ENCODE results near the gene MED23. TPM values are rescaled to one million over a fixed set of nuclear protein-coding genes. Genes with fewer than 3 reads are reported as not detected.
"Not testable (repeated sequence)": the region's sequence is repeated elsewhere in the genome, so short reads cannot be mapped to it uniquely, and the experiment has no call there.

Gene MED23
- total RNA-seq, 2 donors from 2014 or later, result 26.5 to 29.5 TPM

GRCh38 chr6:131538615-131539014 lies 89.4 kb downstream of the MED23 start:
- ATAC-seq, DNase-seq: not testable (repeated sequence)
- intact Hi-C loops (cut with DNase I, micrococcal nuclease), result loop anchor here (10.0 kb wide), 1 partner anchor 344 kb away; no protein-coding TSS in a partner anchor

- intact Hi-C loops (cut with DNase I, micrococcal nuclease), result loop anchor here (10.0 kb wide), 1 partner anchor 338 kb away; no protein-coding TSS in a partner anchor
- no peak for DNase-seq
- ATAC-seq, result no peak
These were observed 95.4 kb downstream of the MED23 start for GRCh38 chr6:131532580-131533039.

- not testable (repeated sequence) for DNase-seq, ATAC-seq
- intact Hi-C loops (cut with DNase I, micrococcal nuclease), result loop anchor here (10.0 kb wide), 1 partner anchor 337 kb away; no protein-coding TSS in a partner anchor
These were observed 96.4 kb downstream of the MED23 start for GRCh38 chr6:131531681-131532080.

- intact Hi-C loops (cut with DNase I, micrococcal nuclease), result loop anchor here (10.0 kb wide), 1 partner anchor 336 kb away; no protein-coding TSS in a partner anchor
- DNase-seq, ATAC-seq: not testable (repeated sequence)
These were observed 97.1 kb downstream of the MED23 start for GRCh38 chr6:131530936-131531335.

GRCh38 chr6:131524695-131525336 lies 103.2 kb downstream of the MED23 start:
- intact Hi-C loops (cut with DNase I, micrococcal nuclease), result no loop called here
- ATAC-seq (no peak), DNase-seq (no peak)

GRCh38 chr6:131523988-131524673 lies 103.9 kb downstream of the MED23 start:
- intact Hi-C loops (cut with DNase I, micrococcal nuclease), result no loop called here
- no peak for DNase-seq
- ATAC-seq, result no peak

Other genes starting within 250 kb of the MED23 start
- gene ARG1, start 55.0 kb downstream of the MED23 start, total RNA-seq, result under 1 TPM in 1 of 2 donors, not detected in 1; 0.28 TPM
- 10 to 100 TPM; 16.6 to 21.2 TPM for gene ENPP3, start 9.1 kb upstream of the MED23 start, total RNA-seq
- under 1 TPM in 1 of 2 donors, not detected in 1; 0.31 TPM for gene OR2A4, start 73.2 kb upstream of the MED23 start, total RNA-seq
- gene CTAGE9, start 82.8 kb upstream of the MED23 start, total RNA-seq, result not detected
- 10 to 100 TPM; 15.8 to 19.9 TPM for gene ENPP1, start 179.8 kb upstream of the MED23 start, total RNA-seq